Measurements from ENCODE around the gene PARD3.

PARD3 gene

GRCh38 chr10:34580214-34580613 lies 234.9 kb downstream of the PARD3 start:
- no peak for DNase-seq (ENCODE audit: low spot score)

GRCh38 chr10:34578468-34578867 lies 236.6 kb downstream of the PARD3 start:
- no peak for DNase-seq (ENCODE audit: low spot score)

DNA sequence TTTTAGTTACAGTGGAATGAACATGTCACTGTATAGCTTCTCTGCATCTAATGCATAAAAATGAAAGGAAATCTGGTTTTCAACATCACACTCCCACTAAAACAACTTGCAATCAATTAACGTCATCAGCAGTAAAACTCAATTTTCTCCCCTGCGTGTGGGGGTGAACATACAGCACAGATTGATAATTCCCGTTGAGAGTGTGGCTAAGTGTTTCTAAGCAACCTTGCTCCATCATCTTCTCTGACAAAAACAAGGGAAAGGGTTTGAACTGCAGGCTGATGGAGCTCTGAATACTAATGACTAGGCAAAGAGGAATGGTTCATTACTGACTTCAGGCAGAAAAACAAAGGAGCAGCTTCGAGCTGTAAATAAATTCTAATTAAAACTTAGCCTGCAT lies 238.3 kb downstream of the PARD3 start:
- DNase-seq (ENCODE audit: low spot score): no peak

DNA sequence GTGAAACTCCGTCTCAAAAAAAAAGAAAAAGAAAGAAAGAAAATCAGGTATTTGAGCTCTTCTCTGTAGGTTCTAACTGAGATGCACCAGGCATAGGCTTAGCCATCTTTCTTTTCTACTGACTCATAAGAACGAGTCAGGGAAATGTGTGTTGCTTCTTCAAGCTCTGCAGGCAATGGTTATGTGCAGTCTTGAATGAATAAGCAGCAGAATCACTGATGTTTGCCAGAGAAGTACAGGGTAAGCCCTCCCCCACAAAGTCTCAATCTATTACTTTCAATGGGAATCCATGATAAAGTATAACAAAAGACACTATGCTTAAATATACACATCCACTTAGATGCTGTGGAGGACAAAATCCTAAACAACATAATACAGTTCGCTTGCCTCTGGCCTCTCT lies 239.2 kb downstream of the PARD3 start:
- no peak for DNase-seq (ENCODE audit: low spot score)

- no peak for DNase-seq (ENCODE audit: low spot score)
These were observed 240.7 kb downstream of the PARD3 start for GRCh38 chr10:34574353-34574934.

GRCh38 chr10:34570887-34571286 lies 244.2 kb downstream of the PARD3 start:
- no peak for DNase-seq (ENCODE audit: low spot score)

- DNase-seq (ENCODE audit: low spot score): no peak
These were observed 247.3 kb downstream of the PARD3 start for GRCh38 chr10:34567659-34568253.

GRCh38 chr10:34565934-34566333 lies 249.2 kb downstream of the PARD3 start:
- no peak for DNase-seq (ENCODE audit: low spot score)

DNA sequence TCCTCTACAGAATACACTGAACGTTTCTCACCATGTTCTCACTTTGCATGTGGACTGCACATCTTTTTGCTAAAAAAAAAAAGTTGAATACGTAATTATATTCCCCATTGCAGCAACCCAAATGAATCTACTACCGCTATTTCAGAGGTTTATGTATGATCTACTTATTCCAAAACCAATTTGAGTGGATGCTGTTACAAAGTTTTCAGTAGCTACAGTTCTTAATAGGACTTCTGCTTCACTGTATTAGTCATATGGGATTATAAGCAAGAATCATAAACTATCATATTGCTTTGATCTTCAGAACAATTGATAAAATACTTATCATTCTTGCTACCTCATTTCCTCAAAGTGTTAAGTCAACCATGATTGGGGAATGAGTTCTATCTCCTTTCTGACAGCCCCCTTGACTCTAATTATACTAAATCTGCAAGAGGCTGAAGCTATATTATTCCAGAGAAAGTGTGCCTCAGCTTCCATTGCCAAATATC lies 257.0 kb downstream of the PARD3 start:
- no peak for DNase-seq (ENCODE audit: low spot score)

- no peak for DNase-seq (ENCODE audit: low spot score)
These were observed 257.9 kb downstream of the PARD3 start for GRCh38 chr10:34557173-34557572.

DNA sequence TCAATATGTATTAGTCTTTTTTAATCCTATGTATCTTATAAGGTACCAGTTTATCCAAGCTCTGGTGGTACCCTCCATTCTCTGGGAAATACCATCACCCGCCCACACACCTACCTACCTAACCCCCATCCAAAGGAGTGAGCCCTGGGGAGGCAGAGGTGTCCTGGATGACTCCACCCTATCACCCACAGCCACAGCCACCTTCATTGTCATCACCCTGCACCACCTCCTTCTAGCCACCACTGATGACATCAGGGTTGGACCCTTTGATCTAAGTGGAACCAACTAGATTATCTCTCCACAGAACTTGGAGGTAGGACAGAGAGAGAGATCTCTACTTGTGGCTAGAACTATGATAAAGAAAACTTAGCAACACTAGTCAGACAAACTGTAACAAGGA lies 259.4 kb downstream of the PARD3 start:
- DNase-seq (ENCODE audit: low spot score): no peak

GRCh38 chr10:34553747-34554146 lies 261.3 kb downstream of the PARD3 start:
- no peak for DNase-seq (ENCODE audit: low spot score)

DNA sequence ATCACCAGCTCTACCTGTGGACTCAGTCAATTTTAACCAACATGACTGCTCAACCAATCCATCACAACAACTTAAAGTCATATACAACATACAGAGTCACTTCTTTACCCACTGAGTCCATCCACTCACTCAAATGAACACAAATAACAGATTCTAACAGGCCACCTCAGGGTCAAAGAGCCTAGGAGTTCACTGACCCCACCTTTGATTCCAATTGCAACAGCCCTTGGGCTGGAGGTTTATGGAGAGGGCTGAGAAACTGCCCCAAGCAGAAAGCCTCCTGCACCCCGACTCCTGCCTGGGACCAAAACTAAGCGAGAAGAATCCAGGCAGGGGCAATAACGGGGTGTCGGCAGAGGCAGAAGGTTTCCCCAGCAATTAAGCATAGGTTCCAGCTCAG lies 263.8 kb downstream of the PARD3 start:
- no peak for DNase-seq (ENCODE audit: low spot score)

GRCh38 chr10:34549953-34550352 lies 265.1 kb downstream of the PARD3 start:
- DNase-seq (ENCODE audit: low spot score): no peak

GRCh38 chr10:34549001-34549400 lies 266.1 kb downstream of the PARD3 start:
- no peak for DNase-seq (ENCODE audit: low spot score)

DNA sequence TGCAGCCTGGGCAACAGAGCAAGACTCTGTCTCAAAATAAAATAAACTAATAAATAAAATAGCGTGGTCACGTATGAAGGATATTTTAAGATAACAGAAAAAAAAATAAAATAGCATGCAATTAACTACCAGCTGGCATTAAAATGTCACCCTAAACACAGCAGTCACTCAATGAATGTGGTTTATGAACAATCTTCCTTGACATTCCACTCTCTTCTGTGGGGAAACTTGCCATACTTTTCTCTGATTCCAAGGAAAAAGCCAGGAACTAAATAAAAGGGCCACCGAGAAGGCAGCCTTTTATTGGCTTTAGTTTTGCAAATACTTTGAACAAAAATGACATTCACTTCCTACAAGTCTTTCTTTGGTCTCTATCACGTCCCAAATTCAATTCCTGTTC lies 266.6 kb downstream of the PARD3 start:
- DNase-seq (ENCODE audit: low spot score): no peak

DNA sequence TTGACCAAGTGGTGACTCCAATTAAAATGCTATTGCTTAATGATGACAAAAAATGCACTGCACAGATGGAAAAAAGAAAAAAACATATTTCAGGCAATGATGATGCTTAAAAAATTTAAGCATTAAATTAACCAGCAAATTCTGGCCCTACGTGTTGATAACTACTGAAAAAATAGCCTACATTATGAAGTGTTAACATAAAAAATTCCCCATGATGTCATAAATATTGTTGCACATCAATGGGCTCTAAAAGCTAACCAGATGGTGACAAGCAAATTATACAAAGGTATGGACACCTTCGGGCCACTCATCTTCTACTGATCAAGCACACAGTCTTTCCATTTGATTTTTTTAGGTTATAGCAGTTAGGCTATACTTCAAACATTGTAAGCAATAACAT lies 267.4 kb downstream of the PARD3 start:
- DNase-seq (ENCODE audit: low spot score): no peak

DNA sequence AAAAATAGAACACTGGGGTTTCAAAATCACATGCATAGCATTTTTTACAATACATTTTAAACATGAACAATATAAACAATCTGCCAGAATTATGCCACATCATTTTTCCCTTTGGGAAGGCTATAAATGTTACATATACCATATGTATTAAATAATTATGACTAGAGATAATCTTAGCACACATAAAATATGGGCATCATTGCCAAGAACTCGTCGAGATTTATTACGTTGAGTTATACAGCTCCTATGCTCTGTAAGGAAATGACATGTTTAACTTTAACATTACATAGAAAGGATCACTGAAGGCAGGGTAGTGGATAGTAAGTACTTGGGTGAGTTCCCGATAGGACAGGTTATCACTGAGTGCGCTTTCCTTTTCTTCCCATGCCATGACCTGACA lies 267.8 kb downstream of the PARD3 start:
- DNase-seq (ENCODE audit: low spot score): no peak

- DNase-seq (ENCODE audit: low spot score): no peak
These were observed 270.7 kb downstream of the PARD3 start for GRCh38 chr10:34544400-34544799.

- DNase-seq (ENCODE audit: low spot score): no peak
These were observed 271.4 kb downstream of the PARD3 start for GRCh38 chr10:34543716-34544115.

DNA sequence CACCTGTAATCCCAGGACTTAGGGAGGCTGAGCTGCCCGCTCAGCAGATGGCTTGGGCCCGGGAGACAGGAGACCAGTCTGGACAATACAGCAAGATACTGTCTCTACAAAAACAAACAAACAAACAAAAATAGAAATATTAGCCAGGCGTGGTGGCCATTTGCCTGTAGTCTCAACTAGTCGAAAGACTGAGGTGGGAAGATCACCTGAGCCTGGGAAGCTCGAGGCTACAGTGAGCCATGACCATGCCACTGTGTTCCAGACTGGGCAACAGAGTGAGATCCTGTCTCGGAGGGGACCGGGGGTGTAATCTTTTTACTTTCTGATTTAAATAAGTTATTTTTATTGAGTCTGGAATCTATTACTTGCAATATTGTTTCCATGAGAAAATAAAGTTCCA lies 274.6 kb downstream of the PARD3 start:
- no peak for DNase-seq (ENCODE audit: low spot score)

DNA sequence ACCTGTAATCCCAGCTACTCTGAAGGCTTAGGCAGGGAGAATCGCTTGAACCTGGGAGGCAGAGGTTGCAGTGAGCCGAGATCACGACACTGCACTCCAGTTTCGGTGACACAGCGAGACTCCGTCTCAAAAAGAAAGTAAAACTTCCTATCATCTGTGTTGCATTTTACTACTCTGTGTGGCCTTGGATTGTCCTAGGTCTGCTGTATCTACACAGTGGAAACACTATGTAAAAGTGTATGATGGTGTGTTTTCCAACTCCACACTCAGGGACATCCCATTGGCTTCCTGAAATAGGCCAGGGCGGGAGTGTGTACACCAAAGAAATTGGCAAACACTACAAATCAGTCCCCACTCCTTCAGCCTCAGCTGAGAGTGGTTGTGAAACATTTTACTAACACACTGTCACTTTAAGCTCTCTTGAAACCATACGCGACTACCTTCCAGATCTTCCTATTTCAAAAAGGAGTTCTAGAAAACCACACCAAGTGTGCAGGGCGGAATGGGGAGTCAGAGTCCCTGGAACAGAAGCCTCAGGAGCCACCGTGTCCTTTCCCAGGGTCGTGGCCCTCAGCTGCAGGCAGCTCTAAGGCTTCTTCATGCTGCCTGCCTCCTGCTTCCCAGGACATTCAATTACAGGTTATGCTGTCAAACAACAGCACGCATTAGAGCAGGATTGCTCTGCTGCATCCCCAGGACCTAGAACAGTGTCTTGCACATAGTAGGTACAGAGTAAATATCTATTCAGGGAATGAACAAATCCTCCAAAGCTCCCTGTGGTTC lies 275.4 kb downstream of the PARD3 start:
- DNase-seq (ENCODE audit: low spot score): no peak

GRCh38 chr10:34538281-34538829 lies 276.7 kb downstream of the PARD3 start:
- DNase-seq (ENCODE audit: low spot score): no peak
